Measurements from ENCODE around the gene IGF1R.
"Not testable (repeated sequence)": the region's sequence is repeated elsewhere in the genome, so short reads cannot be mapped to it uniquely, and the experiment has no call there.

IGF1R gene

DNA sequence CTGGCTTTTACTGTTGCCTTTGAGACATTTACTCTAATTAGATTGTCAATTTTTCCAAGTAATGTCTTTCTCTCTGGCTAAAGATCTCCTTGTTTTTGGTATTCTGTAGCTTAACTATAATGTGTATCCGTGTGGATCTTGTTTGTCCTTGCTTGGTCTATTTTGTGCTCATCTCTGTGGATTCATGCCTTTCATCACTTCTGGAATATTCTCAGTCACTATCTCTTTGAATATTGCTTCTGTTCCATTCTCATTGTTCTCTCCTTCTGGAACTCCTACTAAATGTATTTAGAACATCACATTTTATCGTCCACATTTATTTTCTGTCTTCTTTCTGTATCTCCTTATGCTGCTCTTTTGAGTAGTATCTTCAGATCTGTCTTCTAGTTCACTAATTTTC, 346.6 kb downstream of the IGF1R start:
- H3K36me3 Mint-ChIP-seq (ENCODE audit: insufficient read depth) = no peaks in the 10 kb centered on the region
- DNase-seq (ENCODE audit: low spot score in 2 of 2) (no peak), ATAC-seq (replicated peaks; ENCODE audit: extremely low read depth, poor library complexity, severe bottlenecking) (no peak)
- H3K4me1 Mint-ChIP-seq = no peaks in the 10 kb centered on the region
- no peak overlapping the region for H3K4me3 Mint-ChIP-seq
- H3K27ac Mint-ChIP-seq (ENCODE audit: low read depth) = no peak overlapping the region
- peaks cover 14% of the 10 kb centered on the region for H3K27me3 Mint-ChIP-seq
- H3K9me3 Mint-ChIP-seq = peaks cover 6% of the 10 kb centered on the region

DNA sequence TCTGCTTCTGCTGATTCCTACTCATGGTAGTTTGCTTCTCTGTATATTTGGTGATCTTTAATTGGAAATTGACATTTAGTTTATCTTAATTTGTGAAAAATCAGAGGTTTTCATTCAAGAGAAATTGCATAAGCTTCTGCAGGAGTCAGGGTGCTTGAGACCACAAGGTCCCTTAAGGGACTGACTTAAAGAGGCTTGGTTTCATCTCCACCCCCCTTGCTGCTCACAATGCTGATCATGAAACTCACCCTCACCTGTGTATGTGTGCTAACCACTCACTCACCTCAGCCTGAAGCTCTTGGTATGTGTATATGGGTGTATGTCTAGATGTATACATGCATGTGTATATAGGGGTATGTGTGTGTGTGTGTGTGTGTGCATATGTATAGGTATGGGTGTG, 347.8 kb downstream of the IGF1R start:
- no peak for ATAC-seq (replicated peaks; ENCODE audit: extremely low read depth, poor library complexity, severe bottlenecking)
- H3K27me3 Mint-ChIP-seq = peaks cover 2% of the 10 kb centered on the region
- no peak overlapping the region for H3K4me3 Mint-ChIP-seq
- H3K9me3 Mint-ChIP-seq = peaks cover 6% of the 10 kb centered on the region
- no peak for DNase-seq (ENCODE audit: low spot score in 2 of 2)
- H3K27ac Mint-ChIP-seq (ENCODE audit: low read depth) = no peak overlapping the region
- no peaks in the 10 kb centered on the region for H3K36me3 Mint-ChIP-seq (ENCODE audit: insufficient read depth)
- H3K4me1 Mint-ChIP-seq = no peaks in the 10 kb centered on the region

DNA sequence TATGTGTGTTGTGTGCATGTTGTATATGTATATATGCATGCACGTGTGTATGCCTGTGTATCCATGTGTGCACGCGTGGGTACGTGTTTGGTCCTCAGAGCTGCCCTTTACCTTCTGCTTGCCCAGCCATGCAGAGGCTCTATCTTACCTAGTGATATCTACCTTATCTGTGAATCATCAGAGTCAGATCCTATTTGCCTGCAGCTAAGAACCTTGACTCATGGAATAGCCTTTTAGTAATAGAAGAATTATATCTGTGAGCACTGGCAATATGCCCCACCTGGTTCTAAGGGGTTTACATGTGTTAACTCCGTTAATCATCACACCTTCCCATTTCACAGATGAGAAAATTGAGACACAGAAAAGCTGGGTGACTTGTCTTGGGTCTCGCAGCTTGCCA, 348.3 kb downstream of the IGF1R start:
- Mint-ChIP-seq H3K27me3 (no peaks in the 10 kb centered on the region), H3K4me3 (no peak overlapping the region), H3K36me3 (ENCODE audit: insufficient read depth) (no peaks in the 10 kb centered on the region), H3K4me1 (no peaks in the 10 kb centered on the region), H3K9me3 (peaks cover 6% of the 10 kb centered on the region), H3K27ac (ENCODE audit: low read depth) (no peak overlapping the region)
- ATAC-seq (replicated peaks; ENCODE audit: extremely low read depth, poor library complexity, severe bottlenecking) (no peak), DNase-seq (ENCODE audit: low spot score in 2 of 2) (no peak)

DNA sequence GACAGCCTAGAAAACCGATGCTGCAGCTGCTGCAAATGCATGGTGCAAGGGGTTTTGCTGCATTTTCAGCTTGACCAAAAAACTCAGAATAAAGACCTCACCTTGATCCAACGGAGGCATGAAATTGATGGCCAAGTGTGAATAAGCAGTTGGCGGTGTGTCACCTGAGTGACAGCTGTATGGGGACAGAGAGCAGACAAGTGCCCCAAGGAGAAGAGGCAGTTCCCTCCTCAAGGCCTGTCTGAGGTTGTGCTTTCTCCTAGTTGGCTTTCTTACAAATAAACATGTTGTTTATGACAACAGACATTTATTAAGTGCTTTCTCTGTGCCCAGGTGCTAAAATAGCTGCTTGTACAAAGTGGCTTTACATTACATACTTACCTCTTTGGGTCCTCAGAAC, 349.0 kb downstream of the IGF1R start:
- Mint-ChIP-seq H3K36me3 (ENCODE audit: insufficient read depth) (no peaks in the 10 kb centered on the region), H3K4me3 (no peak overlapping the region), H3K9me3 (peaks cover 6% of the 10 kb centered on the region), H3K27ac (ENCODE audit: low read depth) (no peak overlapping the region), H3K27me3 (no peaks in the 10 kb centered on the region), H3K4me1 (no peaks in the 10 kb centered on the region)
- no peak for DNase-seq (ENCODE audit: low spot score in 2 of 2)
- ATAC-seq (replicated peaks; ENCODE audit: extremely low read depth, poor library complexity, severe bottlenecking) = no peak

DNA sequence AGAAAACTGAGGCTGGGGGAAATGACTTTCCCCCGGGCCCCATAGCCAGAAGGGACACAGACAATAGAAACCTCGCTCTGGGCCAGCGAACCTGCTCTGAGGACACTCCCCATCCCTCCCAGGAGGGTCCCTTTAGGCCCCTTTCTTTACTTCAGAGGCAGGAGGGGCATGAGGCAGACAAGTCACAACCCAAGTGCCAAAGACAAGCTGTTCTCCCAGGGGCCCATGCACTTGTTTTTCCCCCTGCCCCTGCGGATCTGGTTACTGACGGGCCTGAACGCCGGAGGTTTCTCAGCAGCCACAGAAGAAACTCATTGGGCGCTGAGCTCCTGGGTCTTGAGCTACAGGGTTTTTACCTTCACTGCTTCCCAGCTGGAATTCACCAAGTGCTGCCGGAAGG, 349.4 kb downstream of the IGF1R start:
- H3K9me3 Mint-ChIP-seq = peaks cover 6% of the 10 kb centered on the region
- ATAC-seq (replicated peaks; ENCODE audit: extremely low read depth, poor library complexity, severe bottlenecking) = no peak
- H3K4me1 Mint-ChIP-seq = no peaks in the 10 kb centered on the region

DNA sequence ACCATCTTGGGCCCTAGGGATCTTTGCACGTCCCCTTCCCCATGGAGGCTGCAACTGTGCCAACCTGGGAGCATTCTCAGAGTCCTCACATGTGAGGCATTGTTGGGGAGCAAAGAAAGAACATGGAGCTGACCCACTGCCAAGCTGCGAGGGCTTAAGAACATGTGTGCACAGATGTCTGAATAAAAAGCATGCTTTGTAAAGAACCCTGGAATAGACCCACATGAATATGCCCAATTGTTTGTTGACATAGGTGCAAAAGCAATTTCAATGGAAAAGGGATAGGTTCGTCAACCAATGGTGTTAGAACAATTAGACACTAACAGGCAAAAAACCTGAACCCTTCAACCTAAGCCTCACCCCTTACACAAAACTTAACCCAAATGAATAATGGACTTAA, 349.9 kb downstream of the IGF1R start:
- no peak overlapping the region for H3K4me3 Mint-ChIP-seq
- no peaks in the 10 kb centered on the region for H3K4me1 Mint-ChIP-seq
- ATAC-seq (replicated peaks; ENCODE audit: extremely low read depth, poor library complexity, severe bottlenecking) (no peak), DNase-seq (ENCODE audit: low spot score in 2 of 2) (no peak)
- no peak overlapping the region for H3K27ac Mint-ChIP-seq (ENCODE audit: low read depth)
- H3K9me3 Mint-ChIP-seq = peaks cover 6% of the 10 kb centered on the region
- no peaks in the 10 kb centered on the region for H3K36me3 Mint-ChIP-seq (ENCODE audit: insufficient read depth)
- H3K27me3 Mint-ChIP-seq = no peaks in the 10 kb centered on the region

More for the DNA sequence above, 349.4 kb downstream of the IGF1R start:
- no peak overlapping the region for H3K4me3 Mint-ChIP-seq
- H3K27ac Mint-ChIP-seq (ENCODE audit: low read depth) = no peak overlapping the region
- H3K27me3 Mint-ChIP-seq = no peaks in the 10 kb centered on the region
- no peak for DNase-seq (ENCODE audit: low spot score in 2 of 2)
- H3K36me3 Mint-ChIP-seq (ENCODE audit: insufficient read depth) = no peaks in the 10 kb centered on the region

DNA sequence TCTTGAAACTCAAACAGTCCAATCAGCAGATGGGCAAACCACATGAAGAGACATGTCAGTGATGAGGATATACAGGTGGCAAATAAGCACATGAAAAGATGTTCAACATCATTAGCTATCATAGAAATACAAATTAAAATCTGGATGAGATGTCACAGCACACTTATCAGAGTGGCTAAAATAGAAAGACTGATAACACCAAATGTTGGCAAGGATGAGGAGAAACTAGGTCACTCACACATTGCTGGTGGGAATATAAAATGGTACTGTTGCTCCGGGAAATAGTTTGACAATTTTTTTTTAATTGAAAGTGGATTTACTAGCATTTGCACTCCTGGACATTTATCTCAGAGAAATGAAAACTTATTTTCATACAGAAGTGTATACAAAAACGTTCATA, 350.9 kb downstream of the IGF1R start:
- H3K27me3 Mint-ChIP-seq = no peaks in the 10 kb centered on the region
- ATAC-seq (replicated peaks; ENCODE audit: extremely low read depth, poor library complexity, severe bottlenecking) (no peak), DNase-seq (ENCODE audit: low spot score in 2 of 2) (no peak)
- H3K36me3 Mint-ChIP-seq (ENCODE audit: insufficient read depth) = no peaks in the 10 kb centered on the region
- peaks cover 6% of the 10 kb centered on the region for H3K9me3 Mint-ChIP-seq
- H3K27ac Mint-ChIP-seq (ENCODE audit: low read depth) = no peak overlapping the region
- no peak overlapping the region for H3K4me3 Mint-ChIP-seq
- H3K4me1 Mint-ChIP-seq = no peaks in the 10 kb centered on the region

DNA sequence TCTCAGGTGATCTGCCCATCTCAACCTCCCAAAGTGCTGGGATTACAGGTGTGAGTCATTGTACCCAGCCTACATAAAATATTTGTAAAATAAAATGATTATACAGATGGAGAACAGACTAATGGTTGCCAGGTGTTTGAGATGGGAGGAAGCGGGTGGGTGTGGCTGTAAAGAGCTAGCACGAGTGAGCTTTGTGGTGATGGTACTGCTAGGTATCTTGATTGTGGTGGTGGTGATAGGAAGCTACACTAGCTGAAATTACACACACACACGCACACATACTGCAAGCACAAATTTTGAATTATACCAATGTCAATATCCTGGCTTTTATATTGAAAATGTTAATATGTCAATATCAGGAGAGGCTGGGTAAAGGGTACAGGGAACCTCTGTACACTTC, 353.9 kb downstream of the IGF1R start:
- no peak for ATAC-seq (replicated peaks; ENCODE audit: extremely low read depth, poor library complexity, severe bottlenecking)
- H3K9me3 Mint-ChIP-seq = no peaks in the 10 kb centered on the region
- no peak overlapping the region for H3K27ac Mint-ChIP-seq (ENCODE audit: low read depth)
- H3K36me3 Mint-ChIP-seq (ENCODE audit: insufficient read depth) = no peaks in the 10 kb centered on the region
- no peaks in the 10 kb centered on the region for H3K27me3 Mint-ChIP-seq
- no peak overlapping the region for H3K4me3 Mint-ChIP-seq
- DNase-seq (ENCODE audit: low spot score in 2 of 2) = no peak
- no peaks in the 10 kb centered on the region for H3K4me1 Mint-ChIP-seq

DNA sequence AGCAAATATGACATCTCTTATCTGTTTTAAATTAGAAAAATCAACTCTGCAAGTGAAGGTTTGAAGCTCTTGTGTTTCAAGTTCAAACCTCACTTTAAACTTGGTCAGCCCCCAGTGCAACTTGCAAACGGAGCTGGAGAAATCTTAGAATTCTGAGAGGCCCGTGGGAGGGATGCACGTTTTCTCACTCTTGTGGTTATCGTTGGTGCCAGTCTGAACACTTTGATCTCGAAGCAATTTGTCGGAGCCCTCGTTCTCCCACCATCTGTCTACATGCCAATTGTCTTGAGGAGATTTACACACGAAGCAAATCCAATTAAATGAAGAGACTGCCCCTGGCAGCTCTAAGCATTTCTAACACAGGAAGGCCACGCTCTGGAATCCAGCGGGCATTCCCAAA, 355.0 kb downstream of the IGF1R start:
- not testable (repeated sequence) for H3K36me3 Mint-ChIP-seq (ENCODE audit: insufficient read depth); H3K27me3 Mint-ChIP-seq; ATAC-seq (replicated peaks; ENCODE audit: extremely low read depth, poor library complexity, severe bottlenecking); H3K27ac Mint-ChIP-seq (ENCODE audit: low read depth); DNase-seq (ENCODE audit: low spot score in 2 of 2); H3K4me1 Mint-ChIP-seq; H3K4me3 Mint-ChIP-seq; H3K9me3 Mint-ChIP-seq

DNA sequence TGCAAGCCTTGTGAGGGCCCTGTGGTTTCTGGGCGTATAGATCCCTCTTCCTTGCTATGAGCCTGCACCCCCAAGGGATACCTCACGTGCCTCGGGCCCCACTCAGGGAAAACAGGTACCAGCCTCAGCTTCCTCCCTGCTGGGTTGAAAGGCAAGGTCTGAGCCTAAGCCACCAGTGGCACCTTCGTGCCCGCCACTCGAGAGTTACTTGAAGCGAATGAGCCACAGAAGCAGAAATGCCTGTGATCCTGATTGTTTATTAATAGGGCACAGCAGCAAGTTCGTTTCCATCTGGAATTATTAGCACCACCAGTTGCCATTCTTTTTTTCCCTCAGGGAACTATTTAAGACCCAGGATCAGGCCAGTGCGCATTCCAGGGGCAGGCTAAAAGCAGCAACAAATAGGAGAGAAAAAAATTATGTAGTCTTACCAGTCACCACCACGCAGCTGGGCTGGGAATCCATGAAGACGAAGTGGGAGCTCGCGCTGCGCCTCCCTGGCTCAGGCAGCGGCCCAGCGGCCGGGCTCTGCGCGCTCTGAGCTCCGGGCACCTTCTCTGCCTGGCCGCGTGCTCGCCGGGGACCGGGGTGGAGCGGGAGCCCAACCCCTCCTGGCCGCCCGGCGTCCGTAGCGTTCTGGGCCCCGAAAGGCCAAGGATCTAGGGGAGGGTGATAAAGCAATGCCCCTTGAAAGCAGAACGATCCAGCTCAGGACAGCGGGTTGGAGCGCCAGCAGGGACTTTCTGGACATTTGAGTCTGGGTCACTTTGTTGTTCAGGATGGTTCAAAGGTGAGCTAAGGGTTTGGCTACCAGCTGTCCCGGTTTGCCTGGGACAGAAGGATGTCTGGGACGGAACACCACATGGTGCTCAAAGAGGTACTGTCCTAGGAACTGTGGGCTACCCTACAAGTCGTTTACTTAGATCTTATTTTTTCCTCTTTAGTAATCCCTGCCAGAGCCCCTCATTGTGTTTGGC, 356.9 kb downstream of the IGF1R start:
- not testable (repeated sequence) for H3K36me3 Mint-ChIP-seq (ENCODE audit: insufficient read depth); H3K27ac Mint-ChIP-seq (ENCODE audit: low read depth); H3K4me3 Mint-ChIP-seq; ATAC-seq (replicated peaks; ENCODE audit: extremely low read depth, poor library complexity, severe bottlenecking); H3K4me1 Mint-ChIP-seq; H3K27me3 Mint-ChIP-seq; H3K9me3 Mint-ChIP-seq; DNase-seq (ENCODE audit: low spot score in 2 of 2)

DNA sequence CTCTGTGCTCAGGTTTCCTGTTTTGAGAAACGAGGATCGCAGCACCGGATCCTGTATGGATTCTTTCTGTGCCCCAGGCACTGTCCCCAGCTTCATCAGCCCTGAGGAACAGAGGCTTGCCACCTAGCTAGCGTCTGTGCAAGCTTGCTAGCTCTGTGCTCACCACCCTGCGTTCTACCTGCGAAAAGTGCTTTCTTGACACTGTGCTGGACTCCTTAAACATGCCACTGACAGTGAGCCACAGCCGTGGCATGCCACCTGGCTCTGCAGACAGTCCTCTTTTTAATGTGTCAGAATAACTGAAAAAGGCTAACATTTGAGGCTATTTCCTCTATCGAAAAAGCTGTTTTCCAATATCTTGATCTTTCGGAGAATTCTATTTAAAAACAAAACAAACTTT, 357.8 kb downstream of the IGF1R start:
- no peak overlapping the region for H3K4me3 Mint-ChIP-seq
- no peaks in the 10 kb centered on the region for H3K4me1 Mint-ChIP-seq
- no peaks in the 10 kb centered on the region for H3K36me3 Mint-ChIP-seq (ENCODE audit: insufficient read depth)
- ATAC-seq (replicated peaks; ENCODE audit: extremely low read depth, poor library complexity, severe bottlenecking) (no peak), DNase-seq (ENCODE audit: low spot score in 2 of 2) (no peak)
- H3K27me3 Mint-ChIP-seq = no peaks in the 10 kb centered on the region
- H3K9me3 Mint-ChIP-seq = no peaks in the 10 kb centered on the region
- H3K27ac Mint-ChIP-seq (ENCODE audit: low read depth) = no peak overlapping the region

DNA sequence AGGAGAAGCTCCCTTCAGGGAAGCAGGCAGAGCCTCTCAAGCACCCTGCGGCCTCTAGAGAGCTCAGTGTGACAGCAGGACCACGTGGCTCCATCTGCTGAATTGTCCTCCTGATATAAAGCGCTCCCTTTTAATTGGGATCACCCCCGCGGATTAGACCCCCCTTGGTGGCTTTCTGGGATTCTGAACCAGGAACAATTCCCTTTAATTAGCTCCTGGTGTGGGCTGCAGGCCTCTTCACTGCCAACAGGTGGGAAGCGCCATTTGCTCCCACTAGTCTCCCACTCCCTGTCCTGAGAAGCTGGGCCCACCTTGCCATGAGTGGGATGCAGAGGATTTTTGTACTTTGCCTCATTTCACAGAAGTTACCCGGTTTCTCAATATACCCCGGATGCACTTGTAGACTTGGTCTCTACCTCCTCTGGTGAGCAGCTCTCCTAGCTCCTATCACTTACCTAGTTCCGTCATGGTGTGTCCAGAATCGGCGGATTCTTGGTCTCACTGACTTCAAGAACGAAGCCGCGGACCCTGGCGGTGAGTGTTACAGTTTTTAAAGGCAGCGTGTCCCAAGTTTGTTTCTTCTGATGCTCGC, 358.7 kb downstream of the IGF1R start:
- Mint-ChIP-seq H3K4me3 (no peak overlapping the region), H3K27ac (ENCODE audit: low read depth) (no peak overlapping the region), H3K9me3 (no peaks in the 10 kb centered on the region), H3K4me1 (no peaks in the 10 kb centered on the region), H3K36me3 (ENCODE audit: insufficient read depth) (no peaks in the 10 kb centered on the region), H3K27me3 (no peaks in the 10 kb centered on the region)
- ATAC-seq (replicated peaks; ENCODE audit: extremely low read depth, poor library complexity, severe bottlenecking) (no peak), DNase-seq (ENCODE audit: low spot score in 2 of 2) (no peak)

DNA sequence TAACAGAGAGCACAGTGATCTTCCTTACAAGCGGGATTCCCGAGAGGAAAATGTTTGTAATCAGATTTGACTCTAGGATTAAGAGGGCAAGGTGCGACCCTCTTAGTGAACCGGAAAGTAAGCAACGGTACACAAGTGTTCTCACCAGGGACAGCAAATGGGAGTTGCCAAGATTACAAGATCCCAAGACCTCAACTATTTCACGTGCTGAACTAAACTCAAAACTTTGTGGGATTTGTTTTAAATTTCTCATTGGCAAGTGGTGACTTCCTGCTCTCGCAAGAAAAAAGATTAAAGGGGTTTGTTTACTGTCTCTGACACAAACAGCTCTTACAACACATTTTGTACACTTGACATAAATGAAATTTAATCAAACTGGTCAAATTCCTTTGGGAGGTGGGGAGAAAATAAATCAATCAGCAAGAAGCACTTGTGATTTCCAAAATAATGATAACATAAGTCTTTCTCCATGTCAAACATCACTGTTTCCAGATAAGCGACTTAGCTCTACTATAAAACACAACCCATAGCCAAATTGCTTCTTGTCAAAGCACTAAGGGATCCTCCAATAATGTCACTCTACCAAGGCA, 361.5 kb downstream of the IGF1R start:
- Mint-ChIP-seq H3K9me3 (no peaks in the 10 kb centered on the region), H3K36me3 (ENCODE audit: insufficient read depth) (no peaks in the 10 kb centered on the region), H3K4me3 (no peak overlapping the region), H3K27ac (ENCODE audit: low read depth) (no peak overlapping the region), H3K4me1 (no peaks in the 10 kb centered on the region), H3K27me3 (no peaks in the 10 kb centered on the region)
- no peak for ATAC-seq (replicated peaks; ENCODE audit: extremely low read depth, poor library complexity, severe bottlenecking)
- DNase-seq (ENCODE audit: low spot score in 2 of 2) = no peak
